ENCODE data around the gene FADS2.

GRCh38 chr11:61828379-61828628 lies 204 bp downstream of the FADS2 start:
- TF ChIP-seq CTCF (IDR thresholded peaks at IDR 0.05 in 2 of 3, conservative IDR thresholded peaks at IDR 0.05 in 1 of 3; ENCODE audit: control insufficient read depth in 2 of 3, extremely low read depth in 1 of 3, insufficient read depth in 1 of 3, low read depth in 3 of 3, low read length in 3 of 3) (no peak), ZNF207 (IDR thresholded peaks at IDR 0.05; ENCODE audit: borderline replicate concordance) (no peak), POLR2AphosphoS5 (IDR thresholded peaks at IDR 0.05; ENCODE audit: low read length) (no peak), IKZF1 (conservative IDR thresholded peaks at IDR 0.05) (no peak), ATF3 (IDR thresholded peaks at IDR 0.05; ENCODE audit: borderline replicate concordance, extremely low read depth, low read depth, low read length) (no peak), BHLHE40 (IDR thresholded peaks at IDR 0.05; ENCODE audit: borderline replicate concordance in 1 of 2, low read depth in 2 of 2, low read length in 1 of 2) (no peak; a peak in 1 of 4 replicates), E2F4 (IDR thresholded peaks at IDR 0.05; ENCODE audit: low read depth, low read length) (no peak)

All from GM12878 (cell line).